ENCODE data around the gene URM1. TPM values are rescaled to one million over a fixed set of nuclear protein-coding genes. Genes with fewer than 3 reads are reported as not detected.

Gene URM1
- total RNA-seq, 1 experiment from 2014 or later, result 84.8 TPM

GRCh38 chr9:128416432-128417019, 45.4 kb downstream of the URM1 start:
- H3K27ac ChIP-seq (ENCODE audit: low read depth, low read length, poor library complexity, severe bottlenecking), result peak overlapping the region; percentile 56
- intact Hi-C loops (cut with micrococcal nuclease; ENCODE audit: unreplicated experiment), result no loop called here
- H3K4me3 ChIP-seq (ENCODE audit: low read depth, low read length, poor library complexity, severe bottlenecking), result no peak overlapping the region
- no peaks in the 10 kb centered on the region for H3K36me3 ChIP-seq (ENCODE audit: insufficient read depth, low read length, poor library complexity, severe bottlenecking)
- peak; percentile 54 for DNase-seq (ENCODE audit: low spot score)
- CTCF ChIA-PET, result no interaction called here
- H3K9me3 ChIP-seq (ENCODE audit: low read depth, low read length, poor library complexity, severe bottlenecking), result no peaks in the 10 kb centered on the region
- peaks cover 32% of the 10 kb centered on the region for H3K4me1 ChIP-seq (ENCODE audit: insufficient read depth, low read length, poor library complexity, severe bottlenecking)
- H3K27me3 ChIP-seq (replicated peaks; ENCODE audit: insufficient read depth, low read depth, low read length, poor library complexity), result no peaks in the 10 kb centered on the region
- TF ChIP-seq CTCF (conservative IDR thresholded peaks at IDR 0.05; ENCODE audit: low read depth, low read length), result no peak
- TF ChIP-seq EZH2 (IDR thresholded peaks at IDR 0.05; ENCODE audit: borderline replicate concordance, low read depth, low read length, poor library complexity, severe bottlenecking), result no peak
- BruUV-seq (replicated peaks), result no TSS peak
- POLR2A ChIA-PET (ENCODE audit: low non-redundant PET), result interaction anchor here (0.7 kb wide), 1 partner anchor 140 kb away, joined by 4 read pairs; no protein-coding TSS in a partner anchor

- TF ChIP-seq CTCF (conservative IDR thresholded peaks at IDR 0.05; ENCODE audit: low read depth, low read length), result no peak
- TF ChIP-seq EZH2 (IDR thresholded peaks at IDR 0.05; ENCODE audit: borderline replicate concordance, low read depth, low read length, poor library complexity, severe bottlenecking), result no peak
- POLR2A ChIA-PET (ENCODE audit: low non-redundant PET), result interaction anchor here (0.6 kb wide), 4 partner anchors 43 to 211 kb away, joined by 3 to 13 read pairs (median 6); no protein-coding TSS in a partner anchor
- CTCF ChIA-PET, result interaction anchor here (0.6 to 1.3 kb wide), 6 partner anchors 57 to 173 kb away, joined by 3 to 6 read pairs (median 4); no protein-coding TSS in a partner anchor
- Histone ChIP-seq H3K4me3 (ENCODE audit: low read depth, low read length, poor library complexity, severe bottlenecking) (peak overlapping the region; percentile 91), H3K36me3 (ENCODE audit: insufficient read depth, low read length, poor library complexity, severe bottlenecking) (no peaks in the 10 kb centered on the region), H3K27me3 (replicated peaks; ENCODE audit: insufficient read depth, low read depth, low read length, poor library complexity) (no peaks in the 10 kb centered on the region), H3K4me1 (ENCODE audit: insufficient read depth, low read length, poor library complexity, severe bottlenecking) (peaks cover 32% of the 10 kb centered on the region), H3K9me3 (ENCODE audit: low read depth, low read length, poor library complexity, severe bottlenecking) (no peaks in the 10 kb centered on the region), H3K27ac (ENCODE audit: low read depth, low read length, poor library complexity, severe bottlenecking) (peak overlapping the region; percentile 48)
- no TSS peak for BruUV-seq (replicated peaks)
- DNase-seq (ENCODE audit: low spot score), result peak; percentile 89
- intact Hi-C loops (cut with micrococcal nuclease; ENCODE audit: unreplicated experiment), result no loop called here
Measured at GRCh38 chr9:128419061-128419925, 48.1 kb downstream of the URM1 start.

GRCh38 chr9:128420060-128420650, 49.0 kb downstream of the URM1 start:
- CTCF ChIA-PET, result interaction anchor here (0.6 to 1.3 kb wide), 4 partner anchors 58 to 239 kb away, joined by 3 to 5 read pairs (median 4); no protein-coding TSS in a partner anchor
- intact Hi-C loops (cut with micrococcal nuclease; ENCODE audit: unreplicated experiment), result no loop called here
- no peaks in the 10 kb centered on the region for H3K9me3 ChIP-seq (ENCODE audit: low read depth, low read length, poor library complexity, severe bottlenecking)
- H3K4me1 ChIP-seq (ENCODE audit: insufficient read depth, low read length, poor library complexity, severe bottlenecking), result peaks cover 32% of the 10 kb centered on the region
- no peaks in the 10 kb centered on the region for H3K27me3 ChIP-seq (replicated peaks; ENCODE audit: insufficient read depth, low read depth, low read length, poor library complexity)
- TF ChIP-seq EZH2 (IDR thresholded peaks at IDR 0.05; ENCODE audit: borderline replicate concordance, low read depth, low read length, poor library complexity, severe bottlenecking) (no peak), CTCF (conservative IDR thresholded peaks at IDR 0.05; ENCODE audit: low read depth, low read length) (peak; percentile 72)
- H3K27ac ChIP-seq (ENCODE audit: low read depth, low read length, poor library complexity, severe bottlenecking), result peak overlapping the region; percentile 45
- H3K36me3 ChIP-seq (ENCODE audit: insufficient read depth, low read length, poor library complexity, severe bottlenecking), result no peaks in the 10 kb centered on the region
- POLR2A ChIA-PET (ENCODE audit: low non-redundant PET), result interaction anchor here (0.6 kb wide), 1 partner anchor 1076 kb away, joined by 4 read pairs; no protein-coding TSS in a partner anchor
- peak overlapping the region; percentile 91 for H3K4me3 ChIP-seq (ENCODE audit: low read depth, low read length, poor library complexity, severe bottlenecking)
- DNase-seq (ENCODE audit: low spot score), result peak; percentile 63
- no TSS peak for BruUV-seq (replicated peaks)

Measured in A673 (cell line).